ENCODE measurements around the gene ZNF616.

Gene ZNF616

DNA sequence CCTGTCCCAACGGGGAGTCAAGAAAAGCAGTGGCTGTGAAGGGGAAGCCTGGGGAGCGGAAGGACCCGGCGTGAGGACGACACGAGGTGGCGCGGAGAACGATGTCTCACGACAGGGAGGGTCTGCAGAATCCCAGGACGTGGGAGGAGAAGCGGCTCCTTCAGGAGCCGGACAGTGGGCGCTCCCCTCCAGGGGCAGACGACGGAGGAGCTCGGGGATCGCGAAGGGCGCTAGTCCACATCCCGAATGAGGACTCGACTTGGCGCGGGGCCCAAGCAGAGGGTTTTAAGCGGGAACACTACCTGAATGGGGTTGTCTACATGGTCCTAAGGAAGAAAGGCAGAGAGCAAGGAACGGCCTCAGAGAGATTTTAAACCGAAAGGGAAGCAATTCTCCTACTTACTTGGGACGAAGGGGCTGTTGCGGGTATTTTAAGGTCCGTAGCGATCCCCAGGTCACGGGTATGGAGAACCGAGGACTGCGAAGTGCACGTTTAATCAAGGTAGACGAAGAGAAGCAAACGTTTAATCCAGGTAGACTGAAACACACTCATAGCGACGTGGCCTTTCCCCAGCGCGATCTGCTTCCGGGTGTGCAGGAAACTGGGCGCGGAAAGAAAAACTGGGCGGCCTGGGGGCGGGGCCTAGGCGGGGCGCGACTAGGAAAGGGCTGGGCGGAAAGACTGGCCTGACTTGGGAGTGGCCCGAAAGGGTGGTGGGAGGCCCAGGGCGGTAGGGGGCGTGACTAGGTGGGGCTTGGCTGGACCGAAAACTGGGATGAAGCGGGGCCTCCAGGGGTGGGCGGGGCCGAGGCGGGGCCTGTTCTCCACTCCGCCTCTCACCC lies 44.3 kb downstream of the ZNF616 start, which contains the start of gene ZNF841:
TSS of gene ZNF841 (minus strand) at position 594 of the 843 bp plus-strand sequence. CDS start 10,964 bp downstream, outside the sequence.
- peak; percentile 17 for TF ChIP-seq MAX (IDR thresholded peaks at IDR 0.05)
- TF ChIP-seq TEAD4 (IDR thresholded peaks at IDR 0.05) = no peak
- TF ChIP-seq TAF1 (IDR thresholded peaks at IDR 0.05; ENCODE audit: low read depth) = peak; percentile 55

DNA sequence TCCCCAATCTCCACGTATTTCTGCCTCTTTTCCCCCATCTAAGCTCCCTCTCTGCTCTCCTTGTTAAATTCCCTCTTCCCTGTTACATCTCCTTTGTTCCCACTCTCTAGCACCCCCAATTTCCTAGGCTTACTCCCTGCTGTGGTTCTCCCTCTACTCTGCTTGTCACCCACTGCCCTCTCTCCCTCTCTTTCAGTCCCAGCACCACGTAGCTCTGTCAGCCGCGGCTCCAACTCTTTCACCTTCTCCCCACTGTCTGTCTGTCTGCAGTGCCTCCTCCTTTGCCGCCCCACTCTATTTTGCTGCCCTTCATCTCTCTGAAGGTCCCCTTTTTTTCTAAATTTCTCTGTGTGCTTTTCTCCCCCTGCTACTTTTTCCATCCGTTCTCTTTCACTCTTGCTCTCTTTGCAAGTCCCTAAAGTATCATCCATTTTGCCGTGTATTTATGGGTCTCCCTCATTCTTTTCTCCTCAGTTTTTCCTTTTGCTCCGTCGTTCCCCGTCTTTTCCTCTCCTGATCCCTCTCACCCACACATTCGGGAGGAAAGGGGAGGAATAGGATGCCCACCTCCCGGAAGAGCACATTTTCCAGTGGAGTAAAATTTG lies 45.1 kb downstream of the ZNF616 start:
- no peak for TF ChIP-seq TCF12 (IDR thresholded peaks at IDR 0.05; ENCODE audit: low read depth)
- TF ChIP-seq EP300 (IDR thresholded peaks at IDR 0.05; ENCODE audit: borderline replicate concordance) = no peak
- TF ChIP-seq CREB1 (IDR thresholded peaks at IDR 0.05; ENCODE audit: low read depth) = no peak
- TF ChIP-seq RAD21 (IDR thresholded peaks at IDR 0.05; ENCODE audit: low read depth) = no peak
- TF ChIP-seq REST (IDR thresholded peaks at IDR 0.05; ENCODE audit: low read depth) = no peak
- no peak for TF ChIP-seq FOXM1 (IDR thresholded peaks at IDR 0.05; ENCODE audit: borderline replicate concordance, low read depth)
- no peak for TF ChIP-seq CEBPB (IDR thresholded peaks at IDR 0.05)
- TF ChIP-seq TEAD4 (IDR thresholded peaks at IDR 0.05) = no peak
- no peak for TF ChIP-seq EGR1 (IDR thresholded peaks at IDR 0.05)
- no peak for TF ChIP-seq YY1 (IDR thresholded peaks at IDR 0.05; ENCODE audit: low read depth)
- TF ChIP-seq TAF1 (IDR thresholded peaks at IDR 0.05; ENCODE audit: low read depth) = no peak
- no peak for TF ChIP-seq ZBTB7A (IDR thresholded peaks at IDR 0.05; ENCODE audit: low read depth)
- no peak for TF ChIP-seq USF1 (IDR thresholded peaks at IDR 0.05)
- TF ChIP-seq MAX (IDR thresholded peaks at IDR 0.05) = no peak
- no peak for TF ChIP-seq NFIC (IDR thresholded peaks at IDR 0.05)

- TF ChIP-seq CEBPB (IDR thresholded peaks at IDR 0.05) (no peak), TEAD4 (IDR thresholded peaks at IDR 0.05) (no peak), USF1 (IDR thresholded peaks at IDR 0.05) (no peak), TCF12 (IDR thresholded peaks at IDR 0.05; ENCODE audit: low read depth) (no peak), ZBTB7A (IDR thresholded peaks at IDR 0.05; ENCODE audit: low read depth) (no peak), FOXM1 (IDR thresholded peaks at IDR 0.05; ENCODE audit: borderline replicate concordance, low read depth) (no peak), YY1 (IDR thresholded peaks at IDR 0.05; ENCODE audit: low read depth) (no peak), RAD21 (IDR thresholded peaks at IDR 0.05; ENCODE audit: low read depth) (no peak), EP300 (IDR thresholded peaks at IDR 0.05; ENCODE audit: borderline replicate concordance) (no peak), REST (IDR thresholded peaks at IDR 0.05; ENCODE audit: low read depth) (no peak), NFIC (IDR thresholded peaks at IDR 0.05) (no peak), MAX (IDR thresholded peaks at IDR 0.05) (no peak), TAF1 (IDR thresholded peaks at IDR 0.05; ENCODE audit: low read depth) (no peak), CREB1 (IDR thresholded peaks at IDR 0.05; ENCODE audit: low read depth) (no peak), EGR1 (IDR thresholded peaks at IDR 0.05) (no peak)
Observed at GRCh38 chr19:52086481-52086880, 53.3 kb downstream of the ZNF616 start.

- no peak for TF ChIP-seq TCF12 (IDR thresholded peaks at IDR 0.05; ENCODE audit: low read depth)
- no peak for TF ChIP-seq YY1 (IDR thresholded peaks at IDR 0.05; ENCODE audit: low read depth)
- TF ChIP-seq RAD21 (IDR thresholded peaks at IDR 0.05; ENCODE audit: low read depth) = no peak
- no peak for TF ChIP-seq EGR1 (IDR thresholded peaks at IDR 0.05)
- TF ChIP-seq ZBTB7A (IDR thresholded peaks at IDR 0.05; ENCODE audit: low read depth) = no peak
- no peak for TF ChIP-seq NFIC (IDR thresholded peaks at IDR 0.05)
- no peak for TF ChIP-seq TAF1 (IDR thresholded peaks at IDR 0.05; ENCODE audit: low read depth)
- no peak for TF ChIP-seq EP300 (IDR thresholded peaks at IDR 0.05; ENCODE audit: borderline replicate concordance)
- no peak for TF ChIP-seq USF1 (IDR thresholded peaks at IDR 0.05)
- no peak for TF ChIP-seq TEAD4 (IDR thresholded peaks at IDR 0.05)
- TF ChIP-seq CREB1 (IDR thresholded peaks at IDR 0.05; ENCODE audit: low read depth) = no peak
- TF ChIP-seq CEBPB (IDR thresholded peaks at IDR 0.05) = no peak
- no peak for TF ChIP-seq FOXM1 (IDR thresholded peaks at IDR 0.05; ENCODE audit: borderline replicate concordance, low read depth)
- TF ChIP-seq REST (IDR thresholded peaks at IDR 0.05; ENCODE audit: low read depth) = no peak
- no peak for TF ChIP-seq MAX (IDR thresholded peaks at IDR 0.05)
Observed at GRCh38 chr19:52070496-52070895, 69.2 kb downstream of the ZNF616 start.
